ENCODE data around the gene PPT1. TPM values are rescaled to one million over a fixed set of nuclear protein-coding genes. Genes with fewer than 3 reads are reported as not detected.

The PPT1 gene
- total and polyA plus RNA-seq, 2 of the 4 experiments (the other 2 are of a cell fraction) = 22.7 to 55.4 TPM

GRCh38 chr1:40038697-40039096 lies 58.4 kb downstream of the PPT1 start:
- Histone ChIP-seq H3K9ac (ENCODE audit: low read depth, low read length) (no peak overlapping the region), H3K14ac (replicated peaks; ENCODE audit: low read depth, low read length) (peak overlapping the region; percentile 78), H2BK5ac (ENCODE audit: low read depth, low read length, poor library complexity, severe bottlenecking) (peak overlapping the region; percentile 56), H3K4ac (ENCODE audit: low read depth, low read length) (no peak overlapping the region; the same call in 1 of the 2 replicates), H3K79me1 (ENCODE audit: low read depth in 1 of 2, low read length in 2 of 2) (peaks cover 0 to 13% of the 10 kb centered on the region in 2 experiments; a peak in 1 of 4 replicates), H2BK120ac (ENCODE audit: low read depth, low read length) (peak overlapping the region; percentile 97), H3K9me3 (ENCODE audit: control insufficient read depth, insufficient read depth, low read length) (no peaks in the 10 kb centered on the region), H3K27ac (ENCODE audit: insufficient read depth, low read length) (no peak overlapping the region), H3K4me3 (ENCODE audit: insufficient read depth, low read depth, low read length) (no peak overlapping the region), H3K56ac (ENCODE audit: extremely low read depth, insufficient read depth, low read length) (no peak overlapping the region), H2AK9ac (replicated peaks; ENCODE audit: low read depth, low read length, poor library complexity) (no peak overlapping the region), H3K18ac (ENCODE audit: low read depth, low read length) (no peak overlapping the region), H3K9me1 (ENCODE audit: insufficient read depth, low read length) (peaks cover 7% of the 10 kb centered on the region; the same call in 1 of the 2 replicates), H3K4me1 (ENCODE audit: control insufficient read depth, insufficient read depth, low read length) (peaks cover 7% of the 10 kb centered on the region), H3K4me2 (ENCODE audit: low read depth, low read length) (no peak overlapping the region), H4K8ac (ENCODE audit: low read depth in 2 of 2, low read length in 2 of 2) (peak overlapping the region; percentile 98 to 99), H3K27me3 (ENCODE audit: control insufficient read depth, insufficient read depth, low read length) (no peaks in the 10 kb centered on the region), H4K5ac (ENCODE audit: low read depth, low read length) (no peak overlapping the region), H3K23ac (ENCODE audit: low read depth, low read length) (peak overlapping the region; percentile 95; the same call in 1 of the 2 replicates), H3K36me3 (ENCODE audit: control insufficient read depth, insufficient read depth, low read length) (peaks cover 6% of the 10 kb centered on the region), H2AK5ac (ENCODE audit: low read depth, low read length) (peak overlapping the region; percentile 13; the same call in 1 of the 2 replicates), H2BK15ac (ENCODE audit: low read depth, low read length) (peak overlapping the region; percentile 91), H4K20me1 (ENCODE audit: insufficient read depth, low read length) (peaks cover 27% of the 10 kb centered on the region), H2AFZ (replicated peaks; ENCODE audit: low read length, poor library complexity) (no peak overlapping the region), H2BK20ac (ENCODE audit: low read depth, low read length) (no peak overlapping the region), H4K91ac (ENCODE audit: insufficient read depth, low read depth, low read length) (peak overlapping the region; percentile 98; the same call in 1 of the 2 replicates)
- ChIA-PET CTCF (no interaction called here), POLR2A (ENCODE audit: unreplicated experiment) (interaction anchor here (1.0 kb wide), 1 partner anchor 8 kb away, joined by 3 read pairs; no protein-coding TSS in a partner anchor)
- no peak for DNase-seq
- TF ChIP-seq RFX5 (IDR thresholded peaks at IDR 0.05; ENCODE audit: low read depth, low read length) (no peak), MXI1 (IDR thresholded peaks at IDR 0.05; ENCODE audit: borderline replicate concordance, low read depth, low read length) (no peak), RCOR1 (IDR thresholded peaks at IDR 0.05; ENCODE audit: insufficient replicate concordance, low read length) (no peak), RAD21 (IDR thresholded peaks at IDR 0.05; ENCODE audit: low read length) (no peak), MAFK (IDR thresholded peaks at IDR 0.05; ENCODE audit: low read depth, low read length) (no peak), CHD1 (IDR thresholded peaks at IDR 0.05; ENCODE audit: low read depth, low read length) (no peak), BHLHE40 (IDR thresholded peaks at IDR 0.05; ENCODE audit: low read depth, low read length) (no peak), CEBPB (IDR thresholded peaks at IDR 0.05; ENCODE audit: low read depth, low read length) (no peak), USF2 (IDR thresholded peaks at IDR 0.05; ENCODE audit: low read depth, low read length) (no peak), NFE2L2 (IDR thresholded peaks at IDR 0.05; ENCODE audit: low read depth, low read length) (no peak), POLR2A (IDR thresholded peaks at IDR 0.05; ENCODE audit: low read depth, low read length) (no peak)
- no TSS peak for BruUV-seq (replicated peaks)
- in situ Hi-C loops (cut with MboI; ENCODE audit: low sequenced_read_pairs) = loop anchor here (10.0 kb wide), 1 partner anchor 224 kb away; no protein-coding TSS in a partner anchor
- intact Hi-C loops (cut with micrococcal nuclease) = no loop called here
- WGBS, 2 experiments (ENCODE audit: extremely low coverage in 2 of 2, insufficient read length in 1 of 2) = no CpG with 5 or more reads among the region's 3 CpGs
- dilution Hi-C loops (cut with HindIII; ENCODE audit: low sequenced_read_pairs, unreplicated experiment) = no loop called here
- ATAC-seq (ENCODE audit: low read depth) = no peak
